Activated CD4-positive, alpha-beta T cell treated with anti-CD3 and anti-CD28 coated beads, Interleukin-2, amount 10 ng/mL, durations not matched to agents 7 days and 5 days (primary cell): ENCODE results near the gene SMIM5. TPM values are rescaled to one million over a fixed set of nuclear protein-coding genes. Genes with fewer than 3 reads are reported as not detected.
A peak's percentile ranks its signal among the peaks of the same experiment; 100 is the strongest.

ENCODE experiments used
- CTCF ChIA-PET: fragments of 350-600 bp; sonication (Branson Sonifier 250); formaldehyde crosslinking; loops from one replicate; lab custom pipeline; 2021; ENCODE audit warnings: antibody characterized with exemption; lab: Charles Lee
- POLR2A ChIA-PET: fragments of 350-600 bp; sonication (Branson Sonifier 250); formaldehyde crosslinking; loops from one replicate; lab custom pipeline; 2021; ENCODE audit warnings: antibody characterized with exemption; lab: Charles Lee
- DNase-seq: peaks from one replicate; pipeline ENCODE4 v3.0.0-alpha.2; 2020
- H3K27ac Mint-ChIP-seq: one replicate; pipeline ENCODE4 v1.8.0; 2021; ENCODE audit warnings: mild to moderate bottlenecking, moderate library complexity, mixed read lengths
- H3K27me3 Mint-ChIP-seq: one replicate; pipeline ENCODE4 v1.8.0; 2021; ENCODE audit warnings: mixed read lengths
- H3K36me3 Mint-ChIP-seq: one replicate; pipeline ENCODE4 v1.8.0; 2021; ENCODE audit warnings: low read depth, mixed read lengths
- H3K4me1 Mint-ChIP-seq: one replicate; pipeline ENCODE4 v1.8.0; 2021; ENCODE audit warnings: mixed read lengths
- H3K4me3 Mint-ChIP-seq: one replicate; pipeline ENCODE4 v1.8.0; 2021; ENCODE audit warnings: mild to moderate bottlenecking, moderate library complexity, mixed read lengths
- H3K9me3 Mint-ChIP-seq: one replicate; pipeline ENCODE4 v1.8.0; 2021; ENCODE audit warnings: mixed read lengths
- total RNA-seq, 2 experiments: library from RNA; stranded (reverse); gene quantifications; one replicate each; pipeline ENCODE4 v1.2.3, GENCODE V29; 2021

The SMIM5 gene
- total RNA-seq: under 1 TPM; 0.10 to 0.12 TPM

GRCh38 chr17:75632863-75633485 is at the start of gene SMIM5:
Gene SMIM5, plus strand, starts transcription at chr17:75633434. Its CDS starts 6,768 bp downstream, at chr17:75640202.
- Mint-ChIP-seq H3K4me1 (peaks cover 3% of the 10 kb centered on the region), H3K27ac (no peak within 1 kb of the TSS)
- CTCF ChIA-PET: interaction anchor here (0.6 to 7.6 kb wide), 38 partner anchors 11 to 279 kb away, joined by 3 to 82 read pairs (median 4); partner anchors contain the start of genes GALK1 and ITGB4

GRCh38 chr17:75584849-75585175 is 48.4 kb upstream of the SMIM5 start:
- ChIA-PET POLR2A (no interaction called here), CTCF (no interaction called here)
- no peaks in the 10 kb centered on the region for H3K36me3 Mint-ChIP-seq
- peaks cover 5% of the 10 kb centered on the region for H3K9me3 Mint-ChIP-seq
- no peak overlapping the region for H3K4me3 Mint-ChIP-seq
- DNase-seq: no peak
- peaks cover 29% of the 10 kb centered on the region for H3K27me3 Mint-ChIP-seq
- no peak overlapping the region for H3K27ac Mint-ChIP-seq
- peaks cover 12% of the 10 kb centered on the region for H3K4me1 Mint-ChIP-seq

More at GRCh38 chr17:75632863-75633485, at the start of gene SMIM5:
- Mint-ChIP-seq H3K4me3 (no peak within 1 kb of the TSS), H3K9me3 (no peaks in the 10 kb centered on the region), H3K36me3 (no peaks in the 10 kb centered on the region), H3K27me3 (no peaks in the 10 kb centered on the region)
- peak; percentile 88 for DNase-seq
- POLR2A ChIA-PET: no interaction called here

GRCh38 chr17:75587675-75588595 is 45.3 kb upstream of the SMIM5 start, which contains the start of gene MYO15B:
Gene MYO15B, plus strand, starts transcription at chr17:75587800. Its CDS starts 258 bp downstream, at chr17:75588058.
- POLR2A ChIA-PET: no interaction called here
- no peak within 1 kb of the TSS for H3K27ac Mint-ChIP-seq
- no peak within 1 kb of the TSS for H3K4me3 Mint-ChIP-seq
- no peaks in the 10 kb centered on the region for H3K36me3 Mint-ChIP-seq
- peaks cover 24% of the 10 kb centered on the region for H3K27me3 Mint-ChIP-seq
- CTCF ChIA-PET: interaction anchor here (0.6 to 1.6 kb wide), 7 partner anchors 11 to 288 kb away, joined by 3 to 6 read pairs (median 3); partner anchors contain the start of genes TMEM94 and WBP2
- DNase-seq: peak; percentile 21
- H3K9me3 Mint-ChIP-seq: no peaks in the 10 kb centered on the region
- H3K4me1 Mint-ChIP-seq: peaks cover 11% of the 10 kb centered on the region

GRCh38 chr17:75588596-75589011 is 44.6 kb upstream of the SMIM5 start:
- CTCF ChIA-PET: interaction anchor here (0.6 to 1.6 kb wide), 7 partner anchors 10 to 287 kb away, joined by 3 to 6 read pairs (median 3); partner anchors contain the start of genes TMEM94 and WBP2
- H3K4me1 Mint-ChIP-seq: peaks cover 10% of the 10 kb centered on the region
- H3K9me3 Mint-ChIP-seq: no peaks in the 10 kb centered on the region
- POLR2A ChIA-PET: no interaction called here
- no peak overlapping the region for H3K4me3 Mint-ChIP-seq
- no peaks in the 10 kb centered on the region for H3K36me3 Mint-ChIP-seq
- no peak overlapping the region for H3K27ac Mint-ChIP-seq
- no peak for DNase-seq
- peaks cover 24% of the 10 kb centered on the region for H3K27me3 Mint-ChIP-seq

- DNase-seq: peak; percentile 96
- ChIA-PET CTCF (interaction anchor here (0.9 to 2.3 kb wide), 7 partner anchors 10 to 266 kb away, joined by 3 to 11 read pairs (median 4); partner anchors contain the start of gene WBP2), POLR2A (no interaction called here)
- Mint-ChIP-seq H3K27me3 (peaks cover 24% of the 10 kb centered on the region), H3K27ac (peak overlapping the region; percentile 86), H3K36me3 (no peaks in the 10 kb centered on the region), H3K9me3 (no peaks in the 10 kb centered on the region), H3K4me3 (peak overlapping the region; percentile 68), H3K4me1 (peaks cover 10% of the 10 kb centered on the region)
These were observed 44.0 kb upstream of the SMIM5 start for GRCh38 chr17:75589012-75589918.

GRCh38 chr17:75589919-75590303 is 43.3 kb upstream of the SMIM5 start:
- Mint-ChIP-seq H3K9me3 (no peaks in the 10 kb centered on the region), H3K4me1 (peaks cover 10% of the 10 kb centered on the region)
- no peak for DNase-seq

GRCh38 chr17:75590314-75590761 is 42.9 kb upstream of the SMIM5 start:
- no peak for DNase-seq
- peaks cover 10% of the 10 kb centered on the region for H3K4me1 Mint-ChIP-seq
- no peaks in the 10 kb centered on the region for H3K36me3 Mint-ChIP-seq
- CTCF ChIA-PET: interaction anchor here (1.1 to 2.3 kb wide), 4 partner anchors 11 to 317 kb away, joined by 3 to 11 read pairs (median 6); no protein-coding TSS in a partner anchor
- no peak overlapping the region for H3K4me3 Mint-ChIP-seq
- no peaks in the 10 kb centered on the region for H3K9me3 Mint-ChIP-seq
- POLR2A ChIA-PET: no interaction called here
- H3K27ac Mint-ChIP-seq: peak overlapping the region; percentile 71
- peaks cover 22% of the 10 kb centered on the region for H3K27me3 Mint-ChIP-seq

More at GRCh38 chr17:75589919-75590303, 43.3 kb upstream of the SMIM5 start:
- ChIA-PET POLR2A (no interaction called here), CTCF (interaction anchor here (1.1 to 2.3 kb wide), 3 partner anchors 12 to 317 kb away, joined by 3 to 11 read pairs (median 7); no protein-coding TSS in a partner anchor)
- Mint-ChIP-seq H3K27me3 (peaks cover 24% of the 10 kb centered on the region), H3K36me3 (no peaks in the 10 kb centered on the region), H3K4me3 (no peak overlapping the region), H3K27ac (peak overlapping the region; percentile 71)

- POLR2A ChIA-PET: no interaction called here
- Mint-ChIP-seq H3K27ac (peak overlapping the region; percentile 60), H3K9me3 (no peaks in the 10 kb centered on the region), H3K36me3 (no peaks in the 10 kb centered on the region), H3K4me3 (peak overlapping the region; percentile 41), H3K4me1 (peaks cover 10% of the 10 kb centered on the region), H3K27me3 (peaks cover 15% of the 10 kb centered on the region)
- CTCF ChIA-PET: interaction anchor here (0.6 to 2.3 kb wide), 7 partner anchors 11 to 494 kb away, joined by 3 to 11 read pairs (median 4); partner anchors contain the start of gene TSEN54
- DNase-seq: no peak
These were observed 42.1 kb upstream of the SMIM5 start for GRCh38 chr17:75590849-75591721.

GRCh38 chr17:75591722-75592302 is 41.4 kb upstream of the SMIM5 start:
- peaks cover 10% of the 10 kb centered on the region for H3K4me1 Mint-ChIP-seq
- H3K36me3 Mint-ChIP-seq: no peaks in the 10 kb centered on the region
- no peak for DNase-seq
- ChIA-PET POLR2A (no interaction called here), CTCF (interaction anchor here (1.1 to 2.3 kb wide), 3 partner anchors 10 to 15 kb away, joined by 3 to 11 read pairs (median 3); no protein-coding TSS in a partner anchor)
- H3K4me3 Mint-ChIP-seq: no peak overlapping the region
- no peak overlapping the region for H3K27ac Mint-ChIP-seq
- peaks cover 9% of the 10 kb centered on the region for H3K27me3 Mint-ChIP-seq
- H3K9me3 Mint-ChIP-seq: no peaks in the 10 kb centered on the region

- CTCF ChIA-PET: interaction anchor here (0.5 to 1.4 kb wide), 3 partner anchors 9 to 88 kb away, joined by 3 to 4 read pairs (median 3); no protein-coding TSS in a partner anchor
These were observed 40.8 kb upstream of the SMIM5 start for GRCh38 chr17:75592348-75593020.

More at GRCh38 chr17:75592348-75593020, 40.8 kb upstream of the SMIM5 start:
- Mint-ChIP-seq H3K36me3 (no peaks in the 10 kb centered on the region), H3K4me1 (peaks cover 10% of the 10 kb centered on the region), H3K27ac (no peak overlapping the region), H3K4me3 (no peak overlapping the region), H3K27me3 (peaks cover 2% of the 10 kb centered on the region), H3K9me3 (no peaks in the 10 kb centered on the region)
- POLR2A ChIA-PET: interaction anchor here (0.5 kb wide), 1 partner anchor 11 kb away, joined by 3 read pairs; no protein-coding TSS in a partner anchor
- no peak for DNase-seq
